ENCODE results near the gene ARHGAP24.

- TF ChIP-seq CTCF (IDR thresholded peaks at IDR 0.05) (no peak), ZFX (IDR thresholded peaks at IDR 0.05; ENCODE audit: borderline replicate concordance) (no peak)
Observed at GRCh38 chr4:86035688-86036087, 560.7 kb downstream of the ARHGAP24 start.

Measured in 22Rv1 (cell line).